Endothelial cell of umbilical vein (primary cell): ENCODE measurements around the gene CCP110. TPM values are rescaled to one million over a fixed set of nuclear protein-coding genes. Genes with fewer than 3 reads are reported as not detected.
A peak's percentile ranks its signal among the peaks of the same experiment; 100 is the strongest.

Experiments
- BruUV-seq: library from RNA; stranded (reverse); fragments of 400-500 nt; replicated peaks from 2 replicates; lab custom pipeline; 2021; lab: Mats Ljungman, UMichigan
- CTCF ChIA-PET: fragments of 300-600, 350-600 bp; sonication (Branson Sonifier 250); formaldehyde crosslinking; loops from one replicate; lab custom pipeline; 2021; ENCODE audit warnings: antibody characterized with exemption, inconsistent platforms; lab: Charles Lee
- POLR2A ChIA-PET: fragments of 300-600, 350-600 bp; sonication (Branson Sonifier 250); formaldehyde crosslinking; loops from one replicate; lab custom pipeline; 2021; ENCODE audit warnings: antibody characterized with exemption, inconsistent platforms; lab: Charles Lee
- DNase-seq: peaks from one replicate; pipeline ENCODE4 v3.0.0-alpha.2; 2011; ENCODE audit warnings: low read depth, low spot score
- FAIRE-seq: peaks from 2 replicates; lab custom pipeline; 2011; peaks lifted over from hg19 to GRCh38; lab: Jason Lieb, UNC
- H2AFZ ChIP-seq: 2 replicates; pipeline ENCODE4 v1.6.0; 2012; ENCODE audit warnings: low read depth, low read length, control low read depth, inconsistent platforms
- H3K27ac ChIP-seq: 2 replicates; pipeline ENCODE4 v1.5.1; 2011; ENCODE audit warnings: low read depth, mild to moderate bottlenecking, control low read depth, low read length, moderate library complexity; ENCODE audit not compliant: insufficient read depth
- H3K27me3 ChIP-seq, 2 experiments: 2 replicates each; pipeline versions ENCODE4 v1.6.0 to v1.6.1; 2011; ENCODE audit warnings: low read length in 2 of 2, mixed read lengths in 1 of 2; ENCODE audit not compliant: control insufficient read depth in 2 of 2, insufficient read depth in 2 of 2
- H3K36me3 ChIP-seq, 2 experiments: 2 replicates in 1 of 2; 3 replicates in 1 of 2; pipeline ENCODE4 v1.5.1; 2011; ENCODE audit warnings: low read length in 2 of 2, mild to moderate bottlenecking in 1 of 2, moderate library complexity in 1 of 2; ENCODE audit not compliant: control insufficient read depth in 2 of 2, insufficient read depth in 2 of 2; ENCODE audit errors: extremely low read depth in 1 of 2
- H3K4me1 ChIP-seq: 3 replicates; pipeline ENCODE4 v1.5.1; 2011; ENCODE audit warnings: mild to moderate bottlenecking, low read length; ENCODE audit not compliant: control insufficient read depth, insufficient read depth; ENCODE audit errors: extremely low read depth
- H3K4me2 ChIP-seq: 2 replicates; pipeline ENCODE4 v1.6.1; 2011; ENCODE audit warnings: low read length, control low read depth, mixed read lengths; ENCODE audit not compliant: insufficient read depth
- H3K4me3 ChIP-seq, 3 experiments: fragments of 200-600 bp in 1 of 3; sonication (generic), shearing (Covaris generic) in 1 of 3; replicated peaks in 1 of 3; 2 replicates each; pipeline ENCODE4 v1.5.1; 2011 to 2016; ENCODE audit warnings: control low read depth in 3 of 3, low read length in 3 of 3, mild to moderate bottlenecking in 2 of 3, inconsistent platforms in 1 of 3, low read depth in 1 of 3, moderate library complexity in 1 of 3; ENCODE audit not compliant: insufficient read depth in 1 of 3
- H3K79me2 ChIP-seq: 2 replicates; pipeline ENCODE4 v1.6.0; 2012; ENCODE audit warnings: low read length, inconsistent platforms; ENCODE audit not compliant: control insufficient read depth, insufficient read depth
- H3K9ac ChIP-seq: replicated peaks from 2 replicates; pipeline ENCODE3; 2011; ENCODE audit warnings: low read length, control low read depth; ENCODE audit not compliant: insufficient read depth; ENCODE audit errors: extremely low read depth
- H3K9me1 ChIP-seq: replicated peaks from 3 replicates; pipeline ENCODE4 v1.6.0; 2011; ENCODE audit warnings: mild to moderate bottlenecking, low read length; ENCODE audit not compliant: control insufficient read depth, insufficient read depth; ENCODE audit errors: extremely low read depth
- H3K9me3 ChIP-seq: replicated peaks from 2 replicates; pipeline ENCODE4 v1.5.1; 2012; ENCODE audit warnings: low read length, inconsistent platforms; ENCODE audit not compliant: control insufficient read depth, insufficient read depth
- H4K20me1 ChIP-seq: replicated peaks from 2 replicates; pipeline ENCODE3; 2011; ENCODE audit warnings: mild to moderate bottlenecking, low read length; ENCODE audit not compliant: control insufficient read depth, insufficient read depth; ENCODE audit errors: extremely low read depth
- CTCF ChIP-seq, 2 donors: IDR thresholded peaks; 1 replicate in 1 of 2; 2 replicates in 1 of 2; pipeline ENCODE4 v1.5.1; 2011; ENCODE audit warnings: low read length in 2 of 2, mild to moderate bottlenecking in 2 of 2, moderate library complexity in 2 of 2, control low read depth in 1 of 2, inconsistent platforms in 1 of 2, low read depth in 1 of 2; ENCODE audit not compliant: insufficient read depth in 1 of 2; ENCODE audit errors: extremely low read depth in 1 of 2
- EZH2 ChIP-seq: IDR thresholded peaks from 2 replicates; pipeline ENCODE4 v1.6.1; 2012; ENCODE audit warnings: borderline replicate concordance, low read depth, mild to moderate bottlenecking, moderate library complexity, low read length, inconsistent platforms; ENCODE audit not compliant: severe bottlenecking
- FOS ChIP-seq: IDR thresholded peaks from 2 replicates; pipeline ENCODE4 v1.6.1; 2011; ENCODE audit warnings: mild to moderate bottlenecking, low read length, moderate library complexity, borderline replicate concordance; ENCODE audit not compliant: insufficient read depth
- GATA2 ChIP-seq: IDR thresholded peaks from 2 replicates; pipeline ENCODE4 v1.7.0; 2011; ENCODE audit warnings: low read depth, mild to moderate bottlenecking, moderate library complexity, mixed read lengths, low read length; ENCODE audit not compliant: insufficient read length, insufficient read depth
- JUN ChIP-seq: IDR thresholded peaks from 2 replicates; pipeline ENCODE4 v1.6.1; 2011; ENCODE audit warnings: borderline replicate concordance, low read depth; ENCODE audit not compliant: insufficient read length, insufficient read depth
- MAX ChIP-seq: IDR thresholded peaks from 2 replicates; pipeline ENCODE4 v1.6.1; 2011; ENCODE audit not compliant: insufficient read depth, insufficient read length
- MYC ChIP-seq: IDR thresholded peaks from one replicate; pipeline ENCODE4 v1.6.1; 2011; ENCODE audit warnings: mild to moderate bottlenecking, low read depth, low read length
- POLR2A ChIP-seq: IDR thresholded peaks from 2 replicates; pipeline ENCODE4 v1.6.1; 2012; ENCODE audit warnings: low read depth, mild to moderate bottlenecking, control low read depth, low read length
- POLR2AphosphoS5 ChIP-seq: IDR thresholded peaks from 2 replicates; pipeline ENCODE4 v1.6.1; 2012; ENCODE audit warnings: low read depth, mild to moderate bottlenecking, control low read depth, low read length, moderate library complexity; ENCODE audit not compliant: insufficient read depth
- dilution Hi-C: fragments of 300-500 bp; cut with MboI; formaldehyde crosslinking; loops from one replicate; pipeline ENCODE4 v1.15.0; 2019; ENCODE audit warnings: low sequenced_read_pairs; ENCODE audit not compliant: extremely low pct_ligation_motif_present
- intact Hi-C: fragments of 100-400 bp; cut with micrococcal nuclease; formaldehyde crosslinking; loops from one replicate; pipeline ENCODE4 v1.10.0; 2022
- polyA plus RNA-seq, 4 experiments: library from polyadenylated mRNA; depleted of rRNA in 3 of 4; stranded (reverse) in 3 of 4; unstranded in 1 of 4; fragments of >200 nt; gene quantifications; 2 replicates each; pipeline versions ENCODE4 v1.2.1 to v1.2.3, GENCODE V29; 2011 to 2012; ENCODE audit warnings: missing spikeins in 1 of 4
- total RNA-seq: library from RNA; stranded (reverse); gene quantifications from 2 replicates; pipeline ENCODE4 v1.2.3, GENCODE V29; 2021

The CCP110 gene
- total and polyA plus RNA-seq, 2 donors (not counting 3 experiments of a cell fraction or from before 2014, with no cell fraction given), result 3.7 to 16.5 TPM

- peak within 1 kb of the TSS; percentile 67 to 77 (median 68) for H3K4me3 ChIP-seq
- dilution Hi-C loops, result no loop called here
- no peaks in the 10 kb centered on the region for H3K9me1 ChIP-seq
- FAIRE-seq (peak; percentile 97), DNase-seq (peak; percentile 100)
- H3K4me1 ChIP-seq, result peaks cover 6% of the 10 kb centered on the region
- H3K36me3 ChIP-seq, result peaks cover 0 to 2% of the 10 kb centered on the region in 2 experiments
- CTCF ChIA-PET, result interaction anchor here (0.6 to 3.6 kb wide), 25 partner anchors 9 to 754 kb away, joined by 3 to 33 read pairs (median 4); partner anchors contain the start of genes ARL6IP1, CCP110, COQ7 and GDE1
- H3K4me2 ChIP-seq, result peak within 1 kb of the TSS; percentile 63
- H3K9ac ChIP-seq, result peak within 1 kb of the TSS; percentile 96
- H3K9me3 ChIP-seq, result no peaks in the 10 kb centered on the region
- peak within 1 kb of the TSS; percentile 85 for H3K27ac ChIP-seq
- H2AFZ ChIP-seq, result peak within 1 kb of the TSS; percentile 85
- BruUV-seq, result no TSS peak
- POLR2A ChIA-PET, result interaction anchor here (0.6 to 0.8 kb wide), 2 partner anchors 31 to 138 kb away, joined by 3 to 4 read pairs; partner anchors contain the start of gene CCP110
- no peaks in the 10 kb centered on the region for H3K27me3 ChIP-seq
- H4K20me1 ChIP-seq, result no peaks in the 10 kb centered on the region
- H3K79me2 ChIP-seq, result peaks cover 7% of the 10 kb centered on the region
- intact Hi-C loops, result loop anchor here (2.0 to 5.0 kb wide), 2 partner anchors 33 to 162 kb away; partner anchors contain the start of genes CCP110, GDE1, IQCK and KNOP1
- TF ChIP-seq CTCF (IDR thresholded peaks at IDR 0.05; ENCODE audit: extremely low read depth in 1 of 2, insufficient read depth in 1 of 2, low read depth in 1 of 2, low read length in 2 of 2) (peak; percentile 60 to 88), JUN (peak; percentile 70), EZH2 (no peak), GATA2 (no peak), FOS (peak; percentile 79), MAX (no peak), MYC (no peak), POLR2AphosphoS5 (peak; percentile 87), POLR2A (peak; percentile 90)
These were observed 31.6 kb downstream of the CCP110 start, which contains the start of gene VPS35L for GRCh38 chr16:19555186-19555937. Gene VPS35L, plus strand, starts transcription at chr16:19555703. Its CDS starts 27 bp downstream, at chr16:19555730.
